Large intestine (tissue), 3 donors: ENCODE results near the gene FBXO36. TPM values are rescaled to one million over a fixed set of nuclear protein-coding genes. Genes with fewer than 3 reads are reported as not detected.

Source experiments
- DNase-seq, 2 donors: peaks; one replicate each; pipeline versions ENCODE4 v3.0.0 to v3.0.0-alpha.2; 2013
- H3K27ac ChIP-seq: one replicate; pipeline ENCODE4 v1.5.1; 2013; ENCODE audit warnings: low read length
- H3K27me3 ChIP-seq: 2 replicates; pipeline ENCODE4 v1.6.1; 2013; ENCODE audit warnings: low read length; ENCODE audit not compliant: control insufficient read depth, insufficient read depth
- H3K36me3 ChIP-seq: 2 replicates; pipeline ENCODE4 v1.6.1; 2013; ENCODE audit warnings: low read length; ENCODE audit not compliant: control insufficient read depth, insufficient read depth
- H3K4me1 ChIP-seq: one replicate; pipeline ENCODE4 v1.6.1; 2013; ENCODE audit warnings: low read length; ENCODE audit not compliant: control insufficient read depth, insufficient read depth
- H3K4me3 ChIP-seq: one replicate; pipeline ENCODE4 v1.5.1; 2013; ENCODE audit warnings: low read length
- H3K9me3 ChIP-seq: one replicate; pipeline ENCODE4 v1.6.1; 2013; ENCODE audit warnings: mild to moderate bottlenecking, low read depth, low read length, moderate library complexity; ENCODE audit not compliant: control insufficient read depth
- WGBS: methylation state at CpG from one replicate; pipeline ENCODE4 v1.1.5; 2013; ENCODE audit warnings: low lambda C conversion rate; ENCODE audit not compliant: insufficient coverage; 5-methylcytosine and 5-hydroxymethylcytosine counted together
- polyA plus RNA-seq: library from polyadenylated mRNA; unstranded; fragments of 120-200 nt; gene quantifications from one replicate; pipeline ENCODE4 v1.2.1, GENCODE V29; 2013

Gene FBXO36
- polyA plus RNA-seq, 1 donor = 2.6 TPM

GRCh38 chr2:229930656-229931055, 8.4 kb downstream of the FBXO36 start:
- no peak for DNase-seq
- Histone ChIP-seq H3K27me3 (no peaks in the 10 kb centered on the region), H3K27ac (no peak overlapping the region), H3K4me1 (no peaks in the 10 kb centered on the region), H3K4me3 (no peak overlapping the region), H3K36me3 (no peaks in the 10 kb centered on the region), H3K9me3 (no peaks in the 10 kb centered on the region)
- no CpG with 5 or more reads among the region's 7 CpGs for WGBS

DNA sequence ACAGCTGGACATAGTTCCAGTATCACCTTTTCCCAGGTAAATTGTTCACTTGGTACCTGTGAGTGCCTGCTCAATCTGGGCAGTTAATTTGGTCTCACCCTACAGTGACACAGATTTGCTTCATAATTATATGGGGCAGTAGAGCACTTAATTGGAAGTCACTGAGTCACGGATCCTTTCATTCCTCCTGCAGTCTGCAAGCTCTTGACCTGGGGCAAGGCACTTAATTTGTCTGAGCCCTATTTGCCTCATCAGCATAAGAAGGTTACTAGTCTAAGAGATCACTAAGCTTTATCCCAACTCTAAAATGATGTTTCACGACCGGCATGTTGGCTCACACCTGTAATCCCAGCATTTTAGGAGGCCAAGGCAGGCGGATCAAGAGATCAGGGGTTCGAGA, 8.9 kb downstream of the FBXO36 start:
- H3K4me3 ChIP-seq = no peak overlapping the region
- no peak for DNase-seq
- no peak overlapping the region for H3K27ac ChIP-seq
- H3K36me3 ChIP-seq = no peaks in the 10 kb centered on the region
- H3K4me1 ChIP-seq = no peaks in the 10 kb centered on the region
- H3K9me3 ChIP-seq = no peaks in the 10 kb centered on the region
- no CpG with 5 or more reads among the region's 5 CpGs for WGBS
- H3K27me3 ChIP-seq = no peaks in the 10 kb centered on the region

GRCh38 chr2:229937537-229937936, 15.2 kb downstream of the FBXO36 start:
- WGBS = 93% methylated on average over 4 of the region's 4 CpGs
- no peak for DNase-seq
- Histone ChIP-seq H3K4me3 (no peak overlapping the region), H3K27me3 (no peaks in the 10 kb centered on the region), H3K27ac (no peak overlapping the region), H3K4me1 (no peaks in the 10 kb centered on the region), H3K36me3 (no peaks in the 10 kb centered on the region), H3K9me3 (peaks cover 5% of the 10 kb centered on the region)

- Histone ChIP-seq H3K4me3 (no peak overlapping the region), H3K4me1 (no peaks in the 10 kb centered on the region), H3K36me3 (no peaks in the 10 kb centered on the region), H3K27ac (no peak overlapping the region), H3K27me3 (no peaks in the 10 kb centered on the region), H3K9me3 (peaks cover 5% of the 10 kb centered on the region)
- DNase-seq = no peak
- WGBS = 92% methylated on average over 2 of the region's 8 CpGs
Observed at GRCh38 chr2:229942671-229943070, 20.4 kb downstream of the FBXO36 start.

- H3K4me3 ChIP-seq = no peak overlapping the region
Observed at GRCh38 chr2:229943171-229943570, 20.9 kb downstream of the FBXO36 start.

DNA sequence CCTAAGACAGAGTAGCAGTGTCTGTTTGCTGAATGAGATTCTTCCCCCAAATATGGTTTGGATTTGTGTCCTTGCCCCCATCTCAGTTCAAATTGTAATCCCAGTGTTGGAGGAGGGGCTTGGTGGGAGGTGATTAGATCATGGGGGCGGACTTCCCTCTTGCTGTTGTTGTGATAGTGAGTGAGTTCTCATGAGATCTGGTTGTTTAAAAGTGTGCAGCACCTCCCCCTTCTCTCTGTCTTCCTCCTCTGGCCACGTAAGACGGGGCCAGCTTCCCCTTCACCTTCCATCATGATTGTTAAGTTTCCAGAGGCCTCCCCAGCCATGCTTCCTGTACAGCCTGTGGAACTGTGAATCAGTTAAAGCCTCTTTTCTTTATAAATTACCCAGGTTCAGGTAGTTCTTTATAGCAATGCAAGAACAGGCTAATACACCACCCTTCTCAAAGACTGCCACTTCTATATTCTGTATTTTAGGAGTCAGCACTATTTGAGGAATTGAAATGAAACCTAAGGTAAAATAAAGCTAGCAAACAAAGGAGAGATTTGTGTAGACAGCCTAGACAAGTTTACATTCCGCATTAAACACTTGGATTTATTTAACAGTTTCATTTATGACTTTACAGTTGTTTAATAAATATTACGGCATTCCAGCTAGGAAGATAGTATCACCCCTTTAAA, 21.6 kb downstream of the FBXO36 start:
- no peak for DNase-seq
- WGBS = 90% methylated on average over 1 of the region's 5 CpGs
- H3K27ac ChIP-seq = no peak overlapping the region

More at GRCh38 chr2:229943171-229943570, 20.9 kb downstream of the FBXO36 start:
- Histone ChIP-seq H3K27ac (no peak overlapping the region), H3K9me3 (peaks cover 5% of the 10 kb centered on the region), H3K27me3 (no peaks in the 10 kb centered on the region), H3K36me3 (no peaks in the 10 kb centered on the region), H3K4me1 (no peaks in the 10 kb centered on the region)
- no peak for DNase-seq
- no CpG with 5 or more reads among the region's 2 CpGs for WGBS

DNA sequence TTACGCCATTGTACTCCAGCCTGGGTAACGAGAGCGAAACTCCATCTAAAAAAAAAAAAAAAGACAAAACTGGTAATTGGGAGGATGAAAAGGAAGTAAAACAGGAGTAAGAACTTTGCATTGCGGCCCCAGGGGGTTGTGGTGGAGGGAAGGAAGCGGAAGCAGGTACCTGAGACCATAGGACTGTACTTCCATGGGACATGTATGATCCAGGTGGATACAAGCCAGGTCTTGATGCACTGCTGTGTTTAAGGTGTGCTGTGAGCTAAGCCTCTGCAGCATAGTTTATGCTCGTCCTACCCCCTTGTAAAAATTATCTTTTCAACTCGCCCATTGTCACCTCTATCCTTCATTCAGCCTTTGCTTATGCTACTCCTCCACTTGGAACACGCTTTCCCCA, 23.7 kb downstream of the FBXO36 start:
- 90% methylated on average over 2 of the region's 8 CpGs for WGBS
- no peak overlapping the region for H3K4me3 ChIP-seq
- no peaks in the 10 kb centered on the region for H3K9me3 ChIP-seq
- no peaks in the 10 kb centered on the region for H3K27me3 ChIP-seq
- DNase-seq = no peak
- no peaks in the 10 kb centered on the region for H3K36me3 ChIP-seq
- H3K4me1 ChIP-seq = no peaks in the 10 kb centered on the region
- no peak overlapping the region for H3K27ac ChIP-seq

More for the DNA sequence above, 21.6 kb downstream of the FBXO36 start:
- Histone ChIP-seq H3K4me3 (no peak overlapping the region), H3K27me3 (no peaks in the 10 kb centered on the region), H3K4me1 (no peaks in the 10 kb centered on the region), H3K9me3 (no peaks in the 10 kb centered on the region), H3K36me3 (no peaks in the 10 kb centered on the region)

DNA sequence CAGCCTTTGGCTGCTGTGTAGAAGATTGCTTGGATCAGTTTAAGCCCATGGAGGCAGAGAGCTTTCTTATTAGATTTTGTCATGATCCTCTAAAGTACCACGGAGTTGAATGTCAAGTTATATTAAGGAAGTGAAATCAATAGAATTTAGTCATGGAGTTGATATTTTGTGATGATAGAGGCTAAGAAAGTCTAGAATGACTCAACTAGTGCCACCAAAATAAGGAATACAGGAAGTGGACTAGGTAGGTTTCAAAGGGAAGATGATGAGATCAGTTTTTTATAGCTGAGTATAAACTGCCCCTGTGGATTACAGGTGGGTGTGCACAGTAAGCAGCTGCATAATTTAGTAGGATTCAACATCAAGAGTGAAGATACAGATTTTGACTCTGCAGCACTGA, 25.2 kb downstream of the FBXO36 start:
- no peak overlapping the region for H3K27ac ChIP-seq
- WGBS = no CpG with 5 or more reads among the region's 1 CpG
- no peaks in the 10 kb centered on the region for H3K36me3 ChIP-seq
- no peaks in the 10 kb centered on the region for H3K4me1 ChIP-seq
- H3K9me3 ChIP-seq = no peaks in the 10 kb centered on the region
- H3K27me3 ChIP-seq = no peaks in the 10 kb centered on the region
- DNase-seq = no peak
- H3K4me3 ChIP-seq = no peak overlapping the region

GRCh38 chr2:229952256-229952835, 30.0 kb downstream of the FBXO36 start:
- Histone ChIP-seq H3K9me3 (no peaks in the 10 kb centered on the region), H3K27ac (no peak overlapping the region), H3K4me1 (no peaks in the 10 kb centered on the region), H3K4me3 (no peak overlapping the region), H3K36me3 (no peaks in the 10 kb centered on the region), H3K27me3 (no peaks in the 10 kb centered on the region)
- WGBS = no CpG with 5 or more reads among the region's 6 CpGs
- DNase-seq = no peak

- 100% methylated on average over 1 of the region's 1 CpG for WGBS
- H3K4me1 ChIP-seq = no peaks in the 10 kb centered on the region
Observed at GRCh38 chr2:229955663-229956062, 33.4 kb downstream of the FBXO36 start.

GRCh38 chr2:229956491-229956890, 34.2 kb downstream of the FBXO36 start:
- Histone ChIP-seq H3K36me3 (no peaks in the 10 kb centered on the region), H3K4me3 (no peak overlapping the region), H3K9me3 (no peaks in the 10 kb centered on the region), H3K4me1 (no peaks in the 10 kb centered on the region), H3K27ac (no peak overlapping the region), H3K27me3 (no peaks in the 10 kb centered on the region)
- 83% methylated on average over 1 of the region's 3 CpGs for WGBS
- no peak for DNase-seq

More at GRCh38 chr2:229955663-229956062, 33.4 kb downstream of the FBXO36 start:
- Histone ChIP-seq H3K27ac (no peak overlapping the region), H3K27me3 (no peaks in the 10 kb centered on the region), H3K9me3 (no peaks in the 10 kb centered on the region), H3K4me3 (no peak overlapping the region), H3K36me3 (no peaks in the 10 kb centered on the region)
- DNase-seq = no peak
